Mammary epithelial cell (primary cell): ENCODE results near the gene VAT1L.

Source experiments
- EZH2 ChIP-seq: IDR thresholded peaks from 2 replicates; pipeline ENCODE4 v1.6.1; 2012; ENCODE audit warnings: low read length, inconsistent platforms, borderline replicate concordance
- TF ChIP-seq, protein P1 (sequence below), 2 donors: IDR thresholded peaks in 1 of 2; conservative IDR thresholded peaks in 1 of 2; 2 replicates each; pipeline ENCODE4 v1.5.1; 2011 to 2012; ENCODE audit warnings: inconsistent platforms in 2 of 2, low read length in 2 of 2, mild to moderate bottlenecking in 2 of 2, control low read depth in 1 of 2, low read depth in 1 of 2; ENCODE audit not compliant: insufficient read depth in 1 of 2; ENCODE audit errors: extremely low read depth in 1 of 2

DNA sequence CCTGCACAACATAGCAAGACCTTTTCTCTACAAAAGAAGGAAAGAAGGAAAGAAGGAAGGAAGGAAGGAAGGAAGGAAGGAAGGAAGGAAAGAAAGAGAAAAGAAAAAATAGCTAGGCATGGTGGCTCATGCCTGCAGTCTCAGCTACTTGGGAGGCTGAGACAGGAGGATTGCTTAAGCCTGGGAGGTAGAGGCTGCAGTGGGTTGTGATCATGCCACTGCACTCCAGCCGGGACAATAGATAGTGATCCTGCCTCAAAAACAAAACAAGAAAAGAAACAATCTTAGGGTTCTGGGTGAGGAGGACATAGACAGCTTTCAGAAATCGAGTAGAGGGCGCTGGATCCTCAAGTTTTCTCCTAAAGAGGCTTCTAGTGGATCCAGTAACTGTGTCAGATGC lies 174.3 kb downstream of the VAT1L start:
- TF ChIP-seq, protein P1, sequence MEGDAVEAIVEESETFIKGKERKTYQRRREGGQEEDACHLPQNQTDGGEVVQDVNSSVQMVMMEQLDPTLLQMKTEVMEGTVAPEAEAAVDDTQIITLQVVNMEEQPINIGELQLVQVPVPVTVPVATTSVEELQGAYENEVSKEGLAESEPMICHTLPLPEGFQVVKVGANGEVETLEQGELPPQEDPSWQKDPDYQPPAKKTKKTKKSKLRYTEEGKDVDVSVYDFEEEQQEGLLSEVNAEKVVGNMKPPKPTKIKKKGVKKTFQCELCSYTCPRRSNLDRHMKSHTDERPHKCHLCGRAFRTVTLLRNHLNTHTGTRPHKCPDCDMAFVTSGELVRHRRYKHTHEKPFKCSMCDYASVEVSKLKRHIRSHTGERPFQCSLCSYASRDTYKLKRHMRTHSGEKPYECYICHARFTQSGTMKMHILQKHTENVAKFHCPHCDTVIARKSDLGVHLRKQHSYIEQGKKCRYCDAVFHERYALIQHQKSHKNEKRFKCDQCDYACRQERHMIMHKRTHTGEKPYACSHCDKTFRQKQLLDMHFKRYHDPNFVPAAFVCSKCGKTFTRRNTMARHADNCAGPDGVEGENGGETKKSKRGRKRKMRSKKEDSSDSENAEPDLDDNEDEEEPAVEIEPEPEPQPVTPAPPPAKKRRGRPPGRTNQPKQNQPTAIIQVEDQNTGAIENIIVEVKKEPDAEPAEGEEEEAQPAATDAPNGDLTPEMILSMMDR (conservative IDR thresholded peaks at IDR 0.05 in 1 of 2, IDR thresholded peaks at IDR 0.05 in 1 of 2; ENCODE audit: extremely low read depth in 1 of 2, insufficient read depth in 1 of 2, low read depth in 1 of 2, low read length in 2 of 2), result no peak
- no peak for TF ChIP-seq EZH2
